ENCODE data around the gene RFX7. TPM values are rescaled to one million over a fixed set of nuclear protein-coding genes. Genes with fewer than 3 reads are reported as not detected.
"Not testable (repeated sequence)": the region's sequence is repeated elsewhere in the genome, so short reads cannot be mapped to it uniquely, and the experiment has no call there.

The RFX7 gene
- total and polyA plus RNA-seq, 9 donors = 3.0 to 19.5 (median 14.8) TPM

DNA sequence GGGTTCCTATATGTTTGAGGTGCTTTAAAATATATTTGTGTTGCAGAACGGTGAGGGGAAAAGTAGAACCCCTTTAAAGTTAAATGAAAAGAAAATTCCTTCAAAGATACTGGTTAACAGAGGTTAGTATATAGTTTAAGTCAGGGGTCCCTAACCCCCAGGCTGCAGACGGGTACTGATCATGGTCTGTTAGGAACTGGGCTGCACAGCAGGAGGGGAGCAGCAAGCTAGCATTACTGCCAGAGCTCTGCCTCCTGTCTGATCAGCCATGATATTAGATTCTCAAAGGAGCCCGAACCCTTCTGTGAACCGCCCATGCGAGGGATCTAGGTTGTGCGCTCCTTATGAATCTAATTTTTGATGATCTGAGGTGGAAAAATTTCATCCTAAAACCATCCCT lies 37.5 kb upstream of the RFX7 start:
- Histone ChIP-seq H3K27ac (no peak overlapping the region), H3K36me3 (no peaks in the 10 kb centered on the region), H3K27me3 (no peaks in the 10 kb centered on the region), H3K4me1 (ENCODE audit: insufficient read depth) (no peaks in the 10 kb centered on the region), H3K4me3 (no peak overlapping the region), H3K9me3 (no peaks in the 10 kb centered on the region)
- 76 to 84% (median 79%) methylated on average over 6 of the region's 6 CpGs for WGBS, 3 donors
- TF ChIP-seq POLR2A (IDR thresholded peaks at IDR 0.05) = no peak
- TF ChIP-seq, protein P1, sequence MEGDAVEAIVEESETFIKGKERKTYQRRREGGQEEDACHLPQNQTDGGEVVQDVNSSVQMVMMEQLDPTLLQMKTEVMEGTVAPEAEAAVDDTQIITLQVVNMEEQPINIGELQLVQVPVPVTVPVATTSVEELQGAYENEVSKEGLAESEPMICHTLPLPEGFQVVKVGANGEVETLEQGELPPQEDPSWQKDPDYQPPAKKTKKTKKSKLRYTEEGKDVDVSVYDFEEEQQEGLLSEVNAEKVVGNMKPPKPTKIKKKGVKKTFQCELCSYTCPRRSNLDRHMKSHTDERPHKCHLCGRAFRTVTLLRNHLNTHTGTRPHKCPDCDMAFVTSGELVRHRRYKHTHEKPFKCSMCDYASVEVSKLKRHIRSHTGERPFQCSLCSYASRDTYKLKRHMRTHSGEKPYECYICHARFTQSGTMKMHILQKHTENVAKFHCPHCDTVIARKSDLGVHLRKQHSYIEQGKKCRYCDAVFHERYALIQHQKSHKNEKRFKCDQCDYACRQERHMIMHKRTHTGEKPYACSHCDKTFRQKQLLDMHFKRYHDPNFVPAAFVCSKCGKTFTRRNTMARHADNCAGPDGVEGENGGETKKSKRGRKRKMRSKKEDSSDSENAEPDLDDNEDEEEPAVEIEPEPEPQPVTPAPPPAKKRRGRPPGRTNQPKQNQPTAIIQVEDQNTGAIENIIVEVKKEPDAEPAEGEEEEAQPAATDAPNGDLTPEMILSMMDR (IDR thresholded peaks at IDR 0.05) = no peak
- no peak for TF ChIP-seq EP300 (IDR thresholded peaks at IDR 0.05)
- intact Hi-C loops (cut with DNase I) = no loop called here
- no peak for DNase-seq

DNA sequence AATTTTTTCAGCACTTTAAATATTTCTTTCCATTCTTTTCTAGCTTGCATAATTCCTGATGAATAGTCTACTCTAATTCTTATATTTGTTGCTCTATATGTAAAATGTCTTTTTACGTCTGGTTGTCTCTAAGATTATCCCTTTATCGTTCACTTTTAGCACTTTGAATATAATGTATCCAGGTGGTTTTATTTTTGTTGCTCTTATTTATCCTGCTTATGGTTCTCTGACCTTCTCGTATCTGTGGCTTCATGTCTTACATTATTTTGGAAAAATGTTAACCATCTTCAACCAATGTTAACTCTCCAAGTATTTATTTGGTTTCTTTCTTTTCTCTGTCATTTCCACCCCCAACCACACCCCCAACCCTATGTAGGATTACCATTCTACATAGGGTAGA lies 30.0 kb upstream of the RFX7 start:
- TF ChIP-seq, protein P1 (IDR thresholded peaks at IDR 0.05) = no peak
- TF ChIP-seq EP300 (IDR thresholded peaks at IDR 0.05) (no peak), POLR2A (IDR thresholded peaks at IDR 0.05) (no peak)
- Histone ChIP-seq H3K4me1 (ENCODE audit: insufficient read depth) (no peaks in the 10 kb centered on the region), H3K27ac (no peak overlapping the region), H3K27me3 (no peaks in the 10 kb centered on the region), H3K4me3 (no peak overlapping the region), H3K36me3 (no peaks in the 10 kb centered on the region), H3K9me3 (no peaks in the 10 kb centered on the region)
- DNase-seq = no peak
- intact Hi-C loops (cut with DNase I) = no loop called here
- WGBS, 3 donors = 92 to 93% (median 93%) methylated on average over 3 of the region's 3 CpGs

DNA sequence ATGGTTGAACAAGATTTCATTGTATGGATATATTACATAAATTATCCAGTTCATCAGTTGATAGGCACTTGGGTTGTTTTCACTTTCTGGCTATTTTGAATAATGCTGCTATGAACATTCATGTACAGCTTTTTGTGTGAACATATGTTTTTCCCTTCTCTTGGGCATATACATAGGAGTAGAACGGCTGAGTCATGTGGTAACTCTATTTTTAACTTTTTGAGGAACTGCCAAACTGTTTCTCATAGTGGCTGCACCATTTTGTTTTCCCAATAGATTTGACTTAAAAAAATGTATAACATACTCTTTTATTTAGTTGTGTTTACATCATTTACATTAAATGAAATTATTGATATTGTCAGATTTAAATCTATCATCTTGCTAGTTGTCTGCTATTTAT lies 28.8 kb upstream of the RFX7 start:
- Histone ChIP-seq H3K27me3 (no peaks in the 10 kb centered on the region), H3K4me3 (no peak overlapping the region), H3K4me1 (ENCODE audit: insufficient read depth) (no peaks in the 10 kb centered on the region), H3K27ac (no peak overlapping the region), H3K36me3 (no peaks in the 10 kb centered on the region), H3K9me3 (no peaks in the 10 kb centered on the region)
- DNase-seq = no peak
- TF ChIP-seq, protein P1 (IDR thresholded peaks at IDR 0.05) = no peak
- TF ChIP-seq EP300 (IDR thresholded peaks at IDR 0.05) (no peak), POLR2A (IDR thresholded peaks at IDR 0.05) (no peak)
- WGBS, 3 donors = 68 to 70% (median 69%) methylated on average over 1 of the region's 1 CpG
- intact Hi-C loops (cut with DNase I) = no loop called here

DNA sequence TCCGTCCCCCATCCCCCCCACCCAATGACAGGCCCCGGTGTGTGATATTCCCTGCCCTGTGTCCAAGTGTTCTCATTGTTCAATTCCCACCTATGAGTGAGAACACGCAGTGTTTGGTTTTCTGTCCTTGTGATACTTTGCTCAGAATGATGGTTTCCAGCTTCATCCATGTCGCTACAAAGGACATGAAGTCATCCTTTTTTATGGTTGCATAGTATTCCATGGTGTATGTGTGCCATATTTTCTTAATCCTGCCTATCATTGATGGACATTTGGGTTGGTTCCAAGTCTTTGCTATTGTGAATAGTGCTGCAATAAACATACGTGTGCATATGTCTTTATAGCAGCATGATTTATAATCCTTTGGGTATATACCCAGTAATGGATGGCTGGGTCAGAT lies 22.8 kb upstream of the RFX7 start:
- H3K4me1 ChIP-seq (ENCODE audit: insufficient read depth); DNase-seq; H3K4me3 ChIP-seq; H3K27ac ChIP-seq; intact Hi-C loops (cut with DNase I); H3K27me3 ChIP-seq; H3K36me3 ChIP-seq; H3K9me3 ChIP-seq: not testable (repeated sequence)
- WGBS, 3 donors = 88 to 93% (median 90%) methylated on average over 5 of the region's 5 CpGs

DNA sequence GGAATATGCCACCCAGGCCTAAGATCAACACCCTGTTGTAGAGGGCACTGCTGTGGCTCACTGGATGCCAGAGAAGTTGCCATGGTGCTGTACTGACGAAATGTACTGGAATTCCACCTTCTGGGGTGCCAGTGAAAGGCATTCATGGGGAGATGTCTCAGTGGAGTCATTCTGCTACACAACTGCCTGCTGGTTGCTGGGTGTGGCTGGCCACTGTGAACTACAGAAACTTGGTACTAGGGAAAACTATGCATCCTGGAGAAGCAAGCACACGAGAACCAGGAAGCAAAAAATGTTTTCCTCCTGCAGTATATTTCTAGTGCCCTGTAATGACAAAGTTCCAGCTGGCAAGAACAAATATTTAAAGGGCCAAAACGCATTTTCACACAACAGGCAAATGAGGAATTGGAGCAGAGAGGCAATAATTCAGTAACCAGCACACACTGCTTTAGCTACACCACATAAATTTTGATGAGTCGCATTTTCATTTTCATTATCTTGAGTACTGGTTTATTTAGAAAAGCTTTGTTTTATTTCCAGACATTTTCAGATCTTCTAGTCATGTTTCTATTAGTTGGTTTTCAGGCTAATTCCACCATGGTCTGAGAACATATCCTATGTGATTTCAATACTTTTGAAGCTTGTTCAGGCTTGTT lies 18.3 kb upstream of the RFX7 start:
- Histone ChIP-seq H3K4me3 (no peak overlapping the region), H3K9me3 (no peaks in the 10 kb centered on the region), H3K36me3 (no peaks in the 10 kb centered on the region), H3K27me3 (peaks cover 4% of the 10 kb centered on the region), H3K4me1 (ENCODE audit: insufficient read depth) (no peaks in the 10 kb centered on the region), H3K27ac (no peak overlapping the region)
- intact Hi-C loops (cut with DNase I) = no loop called here
- 67 to 75% (median 69%) methylated on average over 4 of the region's 4 CpGs for whole genome bisulfite sequencing, 3 donors
- DNase-seq = no peak
- TF ChIP-seq EP300 (IDR thresholded peaks at IDR 0.05) (no peak), POLR2A (IDR thresholded peaks at IDR 0.05) (no peak)
- TF ChIP-seq, protein P1 (IDR thresholded peaks at IDR 0.05) = no peak

DNA sequence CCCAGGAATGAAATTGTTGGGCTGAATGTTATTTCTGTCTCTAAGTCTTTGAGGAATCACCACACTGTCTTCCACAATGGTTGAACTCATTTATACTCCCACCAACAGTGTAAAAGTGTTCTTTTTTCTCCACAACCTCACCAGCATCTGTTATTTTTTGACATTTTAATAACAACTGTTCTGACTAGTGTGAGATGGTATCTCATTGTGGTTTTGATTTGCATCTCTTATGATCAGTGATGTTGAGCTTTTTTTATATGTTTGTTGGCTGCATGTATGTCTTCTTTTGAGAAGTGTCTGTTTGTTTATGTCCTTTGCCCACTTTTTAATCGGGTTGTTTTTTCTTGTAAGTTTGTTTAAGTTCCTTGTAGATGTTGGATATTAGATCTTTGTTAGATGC lies 13.6 kb upstream of the RFX7 start:
- H3K36me3 ChIP-seq; H3K27ac ChIP-seq; DNase-seq; H3K4me1 ChIP-seq (ENCODE audit: insufficient read depth); H3K9me3 ChIP-seq; H3K27me3 ChIP-seq; H3K4me3 ChIP-seq; intact Hi-C loops (cut with DNase I): not testable (repeated sequence)
- 86 to 97% (median 92%) methylated on average over 1 of the region's 1 CpG for WGBS, 3 donors
